Peyer's patch (tissue), 4 donors: ENCODE results near the gene ARFRP1. TPM values are rescaled to one million over a fixed set of nuclear protein-coding genes. Genes with fewer than 3 reads are reported as not detected.

Experiments
- DNase-seq, 3 donors: peaks; one replicate each; pipeline ENCODE4 v3.0.0-alpha.2; 2017 to 2019
- H3K27ac ChIP-seq, 4 donors: fragments of 200-600 bp; sonication (generic); one replicate each; pipeline ENCODE4 v1.5.1; 2016 to 2019
- H3K27me3 ChIP-seq, 2 donors: fragments of 200-600 bp; sonication (generic); one replicate each; pipeline ENCODE4 v1.5.1; 2019
- H3K36me3 ChIP-seq, 3 donors: fragments of 200-600 bp; sonication (generic); one replicate each; pipeline ENCODE4 v1.5.1; 2016 to 2019
- H3K4me1 ChIP-seq, 4 donors: fragments of 200-600 bp; sonication (generic); one replicate each; pipeline ENCODE4 v1.5.1; 2016 to 2019
- H3K4me3 ChIP-seq, 4 donors: fragments of 200-600 bp; sonication (generic); 1 replicate in 3 of 4; 2 replicates in 1 of 4; pipeline ENCODE4 v1.5.1; 2016 to 2019; ENCODE audit warnings: mild to moderate bottlenecking in 1 of 4
- H3K9me3 ChIP-seq, 4 donors: fragments of 200-600 bp; sonication (generic); one replicate each; pipeline ENCODE4 v1.5.1; 2016 to 2019; ENCODE audit warnings: mild to moderate bottlenecking in 1 of 4
- CTCF ChIP-seq, 6 experiments: fragments of 450-650 bp in 4 of 6; fragments of 200-600 bp in 2 of 6; sonication (generic) in 1 of 6; IDR thresholded peaks; one replicate each; pipeline ENCODE4 v1.5.1; 2017 to 2019; ENCODE audit warnings: antibody characterized with exemption in 6 of 6, mild to moderate bottlenecking in 3 of 6, moderate library complexity in 1 of 6
- POLR2A ChIP-seq, 2 donors: fragments of 450-650 bp; IDR thresholded peaks; one replicate each; pipeline ENCODE4 v1.5.1; 2017; ENCODE audit warnings: antibody characterized with exemption in 2 of 2, mild to moderate bottlenecking in 2 of 2, moderate library complexity in 2 of 2
- total RNA-seq, 4 donors: library from RNA; depleted of rRNA; stranded (reverse); fragments of >200 nt; gene quantifications; one replicate each; pipeline ENCODE4 v1.1.0, GENCODE V29; 2016

ARFRP1 gene
- total RNA-seq, 4 donors from 2014 or later, result 39.1 to 67.6 (median 46.3) TPM

- Histone ChIP-seq H3K9me3 (no peaks in the 10 kb centered on the region), H3K27me3 (no peaks in the 10 kb centered on the region), H3K27ac (no peak overlapping the region), H3K4me3 (no peak overlapping the region), H3K4me1 (no peaks in the 10 kb centered on the region), H3K36me3 (peaks cover 0 to 3% (median 0%) of the 10 kb centered on the region in 3 donors)
- no peak for TF ChIP-seq CTCF (IDR thresholded peaks at IDR 0.05)
- no peak for TF ChIP-seq POLR2A (IDR thresholded peaks at IDR 0.05)
- DNase-seq, result no peak
Observed at GRCh38 chr20:63748070-63748933, 40.5 kb upstream of the ARFRP1 start.

GRCh38 chr20:63747622-63748069 lies 39.9 kb upstream of the ARFRP1 start:
- Histone ChIP-seq H3K4me1 (no peaks in the 10 kb centered on the region), H3K9me3 (no peaks in the 10 kb centered on the region), H3K4me3 (no peak overlapping the region), H3K27ac (no peak overlapping the region), H3K27me3 (no peaks in the 10 kb centered on the region), H3K36me3 (peaks cover 0 to 10% (median 0%) of the 10 kb centered on the region in 3 donors)
- TF ChIP-seq POLR2A (IDR thresholded peaks at IDR 0.05) (no peak), CTCF (IDR thresholded peaks at IDR 0.05) (no peak)
- no peak for DNase-seq

GRCh38 chr20:63746751-63747315 lies 39.1 kb upstream of the ARFRP1 start:
- no peaks in the 10 kb centered on the region for H3K9me3 ChIP-seq
- H3K27me3 ChIP-seq, result no peaks in the 10 kb centered on the region
- no peak for DNase-seq
- peaks cover 0 to 18% (median 0%) of the 10 kb centered on the region in 3 donors for H3K36me3 ChIP-seq
- H3K4me3 ChIP-seq, result no peak overlapping the region
- TF ChIP-seq POLR2A (IDR thresholded peaks at IDR 0.05) (no peak), CTCF (IDR thresholded peaks at IDR 0.05) (no peak)
- peaks cover 0 to 1% (median 0%) of the 10 kb centered on the region in 4 donors for H3K4me1 ChIP-seq
- no peak overlapping the region for H3K27ac ChIP-seq

GRCh38 chr20:63745961-63746731 lies 38.4 kb upstream of the ARFRP1 start:
- Histone ChIP-seq H3K4me3 (no peak overlapping the region), H3K4me1 (peaks cover 0 to 8% (median 4%) of the 10 kb centered on the region in 4 donors), H3K27me3 (no peaks in the 10 kb centered on the region), H3K36me3 (peaks cover 0 to 22% (median 0%) of the 10 kb centered on the region in 3 donors), H3K27ac (no peak overlapping the region), H3K9me3 (no peaks in the 10 kb centered on the region)
- no peak for DNase-seq
- TF ChIP-seq POLR2A (IDR thresholded peaks at IDR 0.05) (no peak), CTCF (IDR thresholded peaks at IDR 0.05) (no peak)

GRCh38 chr20:63745424-63745805 lies 37.6 kb upstream of the ARFRP1 start:
- no peaks in the 10 kb centered on the region for H3K9me3 ChIP-seq
- H3K4me1 ChIP-seq, result peaks cover 0 to 15% (median 10%) of the 10 kb centered on the region in 4 donors
- H3K4me3 ChIP-seq, result no peak overlapping the region
- TF ChIP-seq POLR2A (IDR thresholded peaks at IDR 0.05) (no peak), CTCF (IDR thresholded peaks at IDR 0.05) (no peak)
- peaks cover 0 to 22% (median 0%) of the 10 kb centered on the region in 3 donors for H3K36me3 ChIP-seq
- no peaks in the 10 kb centered on the region for H3K27me3 ChIP-seq
- DNase-seq, result no peak
- no peak overlapping the region for H3K27ac ChIP-seq
